GM12891 (cell line): ENCODE data around the gene PPFIA1.
"Not testable (repeated sequence)": the region's sequence is repeated elsewhere in the genome, so short reads cannot be mapped to it uniquely, and the experiment has no call there.

Source experiments
- DNase-seq: peaks from one replicate; pipeline ENCODE4 v3.0.0; 2011; ENCODE audit warnings: low spot score; ENCODE audit not compliant: insufficient read length
- FAIRE-seq: peaks from 2 replicates; lab custom pipeline; 2011; peaks lifted over from hg19 to GRCh38; lab: Jason Lieb, UNC
- PAX5 ChIP-seq: IDR thresholded peaks from 2 replicates; pipeline ENCODE4 v1.6.1; 2011; ENCODE audit warnings: low read length, moderate library complexity, mild to moderate bottlenecking; ENCODE audit not compliant: insufficient read depth, severe bottlenecking
- POLR2A ChIP-seq: IDR thresholded peaks from 2 replicates; pipeline ENCODE4 v1.6.1; 2011; ENCODE audit warnings: low read depth, low read length, control low read depth
- POLR2AphosphoS5 ChIP-seq: IDR thresholded peaks from 2 replicates; pipeline ENCODE4 v1.6.1; 2011; ENCODE audit warnings: low read depth, low read length, control low read depth
- POU2F2 ChIP-seq: IDR thresholded peaks from 2 replicates; pipeline ENCODE4 v1.6.1; 2011; ENCODE audit warnings: low read depth, mild to moderate bottlenecking, control low read depth, low read length, moderate library complexity
- SPI1 ChIP-seq: IDR thresholded peaks from 2 replicates; pipeline ENCODE4 v1.6.1; 2011; ENCODE audit warnings: low read depth, low read length, control low read depth
- TAF1 ChIP-seq: IDR thresholded peaks from 2 replicates; pipeline ENCODE4 v1.6.1; 2011; ENCODE audit warnings: low read depth, low read length, control low read depth

PPFIA1 gene

DNA sequence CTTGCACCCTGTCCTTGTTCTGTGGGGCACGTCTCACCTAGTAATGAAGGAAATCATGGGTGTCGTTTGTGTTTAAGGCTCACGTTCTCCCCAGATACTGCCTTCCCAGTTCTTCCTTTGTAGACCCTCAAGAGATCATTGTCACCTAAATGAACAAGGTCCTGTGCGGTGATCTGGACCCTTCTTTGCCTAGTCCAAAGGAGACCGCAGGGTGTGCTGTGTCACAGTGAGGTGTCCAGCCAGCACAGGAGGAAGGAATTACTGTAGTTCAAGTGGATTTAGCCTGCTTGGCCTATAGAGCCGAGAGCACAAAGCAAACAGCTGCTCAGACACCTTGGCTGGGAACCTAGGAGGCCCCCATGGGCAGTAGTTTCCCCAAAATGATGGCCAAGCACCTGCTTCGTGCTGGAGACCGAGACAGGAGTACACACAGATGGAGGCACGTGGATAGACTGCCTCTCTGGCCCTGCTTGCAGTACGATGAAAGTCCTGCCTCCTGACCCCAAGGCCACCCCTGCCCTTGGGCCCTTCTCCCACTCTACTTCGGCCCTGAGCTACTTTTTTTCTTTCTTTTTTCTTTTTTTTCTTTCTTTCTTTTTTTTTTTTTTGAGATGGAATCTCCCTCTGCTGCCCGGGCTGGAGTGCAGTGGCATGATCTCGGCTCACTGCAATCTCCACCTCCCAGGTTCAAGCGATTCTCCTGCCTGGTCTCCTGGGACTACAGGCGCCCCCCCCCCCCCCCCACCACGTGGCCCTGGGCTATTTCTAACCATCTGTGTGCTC lies 19.4 kb upstream of the PPFIA1 start:
- FAIRE-seq (no peak), DNase-seq (no peak)
- TF ChIP-seq TAF1 = no peak
- no peak for TF ChIP-seq SPI1
- TF ChIP-seq POU2F2 = no peak
- TF ChIP-seq PAX5 = no peak
- no peak for TF ChIP-seq POLR2AphosphoS5
- no peak for TF ChIP-seq POLR2A

DNA sequence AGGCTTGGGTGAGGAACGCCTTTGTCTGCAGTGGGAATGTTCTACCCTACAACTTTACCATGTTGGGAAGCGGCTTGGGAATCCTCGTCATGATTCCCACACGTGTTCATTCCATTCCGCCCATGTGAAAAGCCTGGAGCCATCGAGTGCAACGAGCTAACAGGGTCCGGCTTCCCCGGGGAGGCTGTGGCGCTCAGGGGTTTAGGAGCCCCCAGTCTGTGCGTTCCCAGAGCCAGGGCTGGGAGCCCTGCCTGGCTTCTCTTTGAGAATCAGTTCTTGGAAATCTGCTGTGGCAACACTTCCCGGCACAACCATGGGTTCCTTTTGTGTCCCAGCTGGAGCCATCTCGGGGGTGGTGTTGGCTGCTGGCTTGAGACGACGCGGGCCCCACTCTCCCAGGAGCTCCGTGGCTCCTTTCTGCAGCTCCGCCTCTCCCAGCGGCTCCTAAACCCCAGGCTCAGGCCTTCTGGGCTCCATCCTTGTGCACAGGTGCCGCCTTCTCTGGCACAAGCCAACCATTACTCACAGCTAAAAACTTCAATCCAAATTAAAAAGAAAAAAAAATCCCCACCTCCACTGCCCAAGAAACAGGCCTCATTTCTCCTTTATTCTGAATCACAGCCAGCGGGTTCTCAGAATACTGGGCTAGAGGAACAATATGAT lies 18.7 kb upstream of the PPFIA1 start:
- FAIRE-seq = no peak
- no peak for TF ChIP-seq PAX5
- TF ChIP-seq SPI1 = no peak
- TF ChIP-seq TAF1 = no peak
- no peak for TF ChIP-seq POLR2AphosphoS5
- no peak for TF ChIP-seq POLR2A
- no peak for TF ChIP-seq POU2F2
- DNase-seq = no peak

DNA sequence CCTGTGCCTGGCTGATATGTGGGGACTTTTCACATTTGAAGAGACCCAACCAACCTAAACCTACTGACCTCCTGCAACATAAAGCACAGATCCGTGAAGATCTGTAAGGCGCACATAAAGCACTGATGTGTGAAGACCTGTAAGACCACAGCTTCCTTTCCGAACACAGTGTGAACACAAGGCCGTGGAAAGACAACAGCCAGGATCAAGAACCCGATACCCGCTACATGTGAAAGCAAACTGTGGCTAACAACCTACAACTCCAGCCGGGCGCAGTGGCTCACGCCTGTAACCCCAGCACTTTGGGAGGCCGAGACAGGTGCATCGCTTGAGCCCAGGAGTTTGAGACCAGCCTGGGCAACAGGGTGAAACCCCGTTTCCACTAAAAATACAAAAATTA lies 17.6 kb upstream of the PPFIA1 start:
- TF ChIP-seq POLR2A (no peak), POU2F2 (no peak), POLR2AphosphoS5 (no peak), PAX5 (no peak), SPI1 (no peak), TAF1 (no peak)
- DNase-seq (peak; percentile 50), FAIRE-seq (peak; percentile 81)

DNA sequence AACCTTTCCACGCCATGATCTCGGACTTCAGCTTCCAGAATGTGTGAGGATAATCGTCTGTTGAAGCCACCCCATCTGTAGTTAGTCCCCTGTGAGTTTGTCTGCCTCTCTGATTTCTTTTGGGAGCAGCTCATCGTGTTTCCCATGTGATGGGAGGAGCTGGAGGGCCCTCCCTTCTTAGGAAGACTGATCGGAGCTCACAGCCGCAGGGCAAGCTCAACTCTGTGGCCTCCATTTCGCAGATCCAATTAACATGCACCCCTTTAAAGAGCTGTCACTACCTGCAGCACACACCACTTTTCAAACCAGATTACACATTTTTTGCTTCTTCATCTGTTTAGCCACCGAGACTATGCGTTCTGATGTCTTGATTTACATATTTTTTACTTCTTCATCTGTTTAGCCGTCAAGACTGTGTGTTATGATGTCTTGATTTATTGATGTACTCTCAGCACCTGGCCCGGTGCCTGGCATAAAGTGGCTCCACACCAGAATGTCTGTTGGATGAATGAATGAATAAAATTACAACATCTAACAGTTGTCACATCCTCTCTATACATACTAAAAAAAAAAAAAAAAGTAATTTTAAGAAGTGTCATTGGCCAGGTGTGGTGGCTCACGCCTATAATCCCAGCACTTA lies 14.9 kb upstream of the PPFIA1 start:
- DNase-seq = no peak
- TF ChIP-seq TAF1 = no peak
- TF ChIP-seq POLR2AphosphoS5 = no peak
- no peak for TF ChIP-seq SPI1
- no peak for TF ChIP-seq POLR2A
- TF ChIP-seq POU2F2 = no peak
- no peak for TF ChIP-seq PAX5
- no peak for FAIRE-seq

DNA sequence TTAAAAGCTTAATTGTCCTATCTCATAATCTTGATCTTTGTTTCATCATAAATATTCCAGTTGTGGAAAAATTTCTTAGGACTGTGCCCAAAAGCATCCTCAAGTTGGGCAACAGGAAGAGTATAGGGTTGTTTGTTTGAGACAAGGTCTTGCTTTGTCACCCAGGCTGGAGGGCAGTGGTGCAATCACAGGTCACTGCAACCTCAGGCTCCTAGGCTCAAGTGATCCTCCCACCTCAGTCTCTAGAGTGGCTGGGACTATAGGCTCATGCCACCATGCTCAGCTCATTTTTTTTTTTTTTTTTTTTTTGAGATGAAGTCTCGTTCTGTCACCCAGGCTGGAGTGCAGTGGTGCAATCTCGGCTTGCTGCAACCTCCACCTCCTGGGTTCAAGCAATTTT lies 11.4 kb upstream of the PPFIA1 start:
- not testable (repeated sequence) for DNase-seq, FAIRE-seq

DNA sequence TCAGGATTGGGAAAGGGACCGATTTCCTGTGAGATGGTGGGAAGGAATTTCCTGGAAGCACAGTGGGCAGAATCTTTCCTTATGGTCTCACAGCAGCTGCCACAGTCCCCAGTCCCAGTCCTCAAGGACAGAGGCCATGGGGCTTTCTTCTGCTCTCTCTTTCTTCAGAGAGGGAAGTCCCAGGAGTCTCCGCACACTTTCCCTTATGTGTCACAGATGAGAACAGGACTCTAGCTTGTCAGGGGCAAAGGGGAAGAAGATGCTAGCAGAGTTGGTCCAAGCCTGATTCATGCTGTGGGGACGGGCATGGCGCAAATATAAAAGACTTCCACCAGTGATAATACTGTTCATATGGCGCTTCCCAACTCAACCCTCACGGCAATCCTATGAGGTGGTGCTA lies 7.5 kb upstream of the PPFIA1 start:
- FAIRE-seq (no peak), DNase-seq (no peak)
- TF ChIP-seq PAX5 = no peak
- no peak for TF ChIP-seq POU2F2
- TF ChIP-seq POLR2A = no peak
- no peak for TF ChIP-seq TAF1
- no peak for TF ChIP-seq POLR2AphosphoS5
- no peak for TF ChIP-seq SPI1

DNA sequence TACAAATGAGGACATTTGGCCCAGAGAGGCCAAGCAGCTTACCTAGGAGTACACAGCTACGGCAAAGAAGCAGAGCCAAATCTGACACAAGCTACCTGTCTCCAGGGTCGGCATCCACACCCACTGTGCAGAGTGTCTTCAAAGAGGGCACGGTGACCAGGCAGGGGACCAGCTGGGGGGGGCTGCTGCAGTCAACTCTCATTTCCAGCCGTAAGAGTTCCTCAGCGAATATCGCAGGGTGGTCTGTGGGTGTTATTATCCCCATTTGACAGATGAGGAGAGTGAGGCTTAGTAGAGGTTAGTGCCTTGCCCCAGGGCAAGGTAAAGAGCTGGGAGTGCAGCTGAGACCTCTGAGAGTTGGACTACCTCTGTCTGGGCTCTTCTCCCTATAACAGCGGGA lies 7.1 kb upstream of the PPFIA1 start:
- FAIRE-seq (no peak), DNase-seq (no peak)
- no peak for TF ChIP-seq POLR2AphosphoS5
- no peak for TF ChIP-seq PAX5
- no peak for TF ChIP-seq TAF1
- no peak for TF ChIP-seq POU2F2
- no peak for TF ChIP-seq POLR2A
- TF ChIP-seq SPI1 = no peak

DNA sequence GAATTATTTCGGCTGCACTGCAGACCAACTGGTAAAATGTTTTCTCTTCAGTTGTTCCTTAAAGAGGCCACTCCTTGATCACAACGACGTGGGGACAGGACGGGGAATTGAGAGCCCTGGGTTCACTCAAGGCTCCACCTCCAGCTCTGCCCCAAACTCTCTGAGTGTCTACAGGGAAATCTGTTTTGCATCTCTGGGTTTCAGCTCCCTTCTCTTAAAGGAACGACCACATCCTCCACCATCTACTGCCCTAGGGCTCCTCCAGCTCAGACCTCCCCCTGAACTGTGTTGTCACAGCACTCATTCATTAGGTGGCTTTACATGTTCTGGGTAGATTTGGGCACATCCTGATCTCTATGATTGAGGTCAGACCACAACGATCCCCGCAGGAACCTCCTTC lies 5.1 kb upstream of the PPFIA1 start:
- TF ChIP-seq TAF1 = no peak
- TF ChIP-seq POLR2AphosphoS5 = no peak
- no peak for TF ChIP-seq SPI1
- TF ChIP-seq POU2F2 = no peak
- TF ChIP-seq POLR2A = no peak
- TF ChIP-seq PAX5 = no peak
- FAIRE-seq (peak; percentile 86), DNase-seq (peak; percentile 64)

DNA sequence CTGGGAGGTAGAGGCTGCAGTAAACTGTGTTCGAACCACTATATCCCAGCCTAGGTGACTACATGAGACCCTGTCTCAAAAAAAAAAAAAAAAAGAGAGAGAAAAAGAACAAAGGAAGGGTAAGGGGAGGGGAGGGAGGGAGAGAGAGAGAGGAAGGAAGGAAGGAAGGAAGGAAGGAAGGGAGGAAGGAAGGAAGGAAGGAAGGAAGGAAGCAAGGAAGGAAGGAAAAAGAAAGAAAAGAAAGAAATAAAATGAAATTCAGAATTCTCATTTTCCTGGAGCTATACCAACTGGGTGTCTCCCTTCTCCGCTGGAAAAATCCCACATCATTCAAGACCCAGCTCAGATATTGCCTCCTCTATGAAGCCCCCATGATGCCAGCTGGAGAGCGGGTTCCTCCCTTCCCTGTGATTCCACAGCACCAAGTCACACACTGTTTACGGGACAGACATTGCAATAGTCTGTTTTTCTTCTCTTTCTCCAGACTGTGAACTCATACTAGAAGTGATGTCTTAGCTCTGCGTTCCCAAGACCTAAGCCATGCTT lies 3.0 kb upstream of the PPFIA1 start:
- no peak for FAIRE-seq
- no peak for DNase-seq

More for the DNA sequence above, 3.0 kb upstream of the PPFIA1 start:
- no peak for TF ChIP-seq POU2F2
- TF ChIP-seq SPI1 = no peak
- no peak for TF ChIP-seq PAX5
- TF ChIP-seq POLR2AphosphoS5 = no peak
- TF ChIP-seq TAF1 = no peak
- no peak for TF ChIP-seq POLR2A
